Stimulated activated CD4-positive, alpha-beta T cell treated with anti-CD3 and anti-CD28 coated beads, TNF-alpha, amount 100 ng/mL, for 1 hour (primary cell): ENCODE measurements around the gene NGDN.

Experiments used
- DNase-seq, 3 donors: peaks; one replicate each; pipeline ENCODE4 v3.0.0-alpha.2; 2020; ENCODE audit warnings: low read depth in 3 of 3, low spot score in 1 of 3

The NGDN gene

GRCh38 chr14:23520899-23521533 lies 51.5 kb downstream of the NGDN start:
- DNase-seq = no peak

GRCh38 chr14:23521785-23522640 lies 52.5 kb downstream of the NGDN start:
- no peak for DNase-seq

GRCh38 chr14:23522643-23523198 lies 53.2 kb downstream of the NGDN start:
- no peak for DNase-seq

- DNase-seq = no peak
These were observed 53.9 kb downstream of the NGDN start for GRCh38 chr14:23523229-23524016.

- no peak for DNase-seq
These were observed 55.5 kb downstream of the NGDN start for GRCh38 chr14:23524954-23525353.

GRCh38 chr14:23525611-23526010 lies 56.1 kb downstream of the NGDN start:
- no peak for DNase-seq
